Coronary artery (tissue), 2 donors: ENCODE results near the gene C1RL.
A peak's percentile ranks its signal among the peaks of the same experiment; 100 is the strongest.

Experiments
- DNase-seq: peaks from one replicate; pipeline ENCODE4 v3.0.0-alpha.2; 2017; ENCODE audit warnings: low spot score
- H3K27ac ChIP-seq, 2 donors: fragments of 200-600 bp; sonication (generic); one replicate each; pipeline ENCODE4 v1.5.1; 2016 to 2019
- H3K4me3 ChIP-seq: fragments of 200-600 bp; sonication (generic); 2 replicates; pipeline ENCODE4 v1.5.1; 2016; ENCODE audit warnings: mild to moderate bottlenecking, moderate library complexity
- CTCF ChIP-seq: fragments of 200-600 bp; sonication (generic); IDR thresholded peaks from one replicate; pipeline ENCODE4 v1.5.1; 2019; ENCODE audit warnings: antibody characterized with exemption

The C1RL gene

GRCh38 chr12:7137908-7138307 lies 28.9 kb upstream of the C1RL start:
- H3K4me3 ChIP-seq, result no peak overlapping the region
- no peak for TF ChIP-seq CTCF
- no peak overlapping the region for H3K27ac ChIP-seq
- DNase-seq, result no peak

GRCh38 chr12:7136676-7137075 lies 27.7 kb upstream of the C1RL start:
- DNase-seq, result no peak
- Histone ChIP-seq H3K4me3 (no peak overlapping the region), H3K27ac (no peak overlapping the region)
- TF ChIP-seq CTCF, result no peak

- no peak overlapping the region for H3K27ac ChIP-seq
- no peak overlapping the region for H3K4me3 ChIP-seq
- no peak for TF ChIP-seq CTCF
- DNase-seq, result no peak
Measured at GRCh38 chr12:7136071-7136470, 27.1 kb upstream of the C1RL start.

- H3K4me3 ChIP-seq, result no peak overlapping the region
- no peak for TF ChIP-seq CTCF
Measured at GRCh38 chr12:7134396-7135166, 25.6 kb upstream of the C1RL start.

GRCh38 chr12:7131502-7131866 lies 22.5 kb upstream of the C1RL start:
- Histone ChIP-seq H3K27ac (peak overlapping the region in 1 of 2 donors; percentile 31), H3K4me3 (peak overlapping the region; percentile 86)
- DNase-seq, result no peak
- TF ChIP-seq CTCF, result no peak

More at GRCh38 chr12:7134396-7135166, 25.6 kb upstream of the C1RL start:
- DNase-seq, result no peak
- no peak overlapping the region for H3K27ac ChIP-seq

GRCh38 chr12:7130701-7131501 lies 21.9 kb upstream of the C1RL start:
- no peak for TF ChIP-seq CTCF
- H3K4me3 ChIP-seq, result peak overlapping the region; percentile 86
- H3K27ac ChIP-seq, result peak overlapping the region; percentile 77 to 90
- DNase-seq, result no peak
